DND-41 (cell line): ENCODE measurements around the gene HMSD.
"Not testable (repeated sequence)": the region's sequence is repeated elsewhere in the genome, so short reads cannot be mapped to it uniquely, and the experiment has no call there.

ENCODE experiments used
- ATAC-seq: fragments of 200-7000 bp; cut with Tn5 transposase; 3 replicates; pipeline ENCODE4 v1.9.1; 2021; ENCODE audit warnings: low read depth; ENCODE audit not compliant: insufficient read depth
- DNase-seq: peaks from one replicate; pipeline ENCODE4 v3.0.0-alpha.2; 2020
- H2AFZ ChIP-seq: 2 replicates; pipeline ENCODE4 v1.6.0; 2012; ENCODE audit warnings: low read depth, low read length
- H3K27ac ChIP-seq: 2 replicates; pipeline ENCODE4 v1.5.1; 2012; ENCODE audit warnings: low read length, inconsistent platforms
- H3K27me3 ChIP-seq: fragments of 200-600 bp; sonication (generic); 2 replicates; pipeline ENCODE4 v1.6.0; 2012; ENCODE audit warnings: low read length, mild to moderate bottlenecking, inconsistent platforms; ENCODE audit not compliant: insufficient read depth, poor library complexity
- H3K36me3 ChIP-seq: 2 replicates; pipeline ENCODE4 v1.5.1; 2012; ENCODE audit warnings: low read length, inconsistent platforms; ENCODE audit not compliant: insufficient read depth
- H3K4me1 ChIP-seq: 2 replicates; pipeline ENCODE4 v1.5.1; 2012; ENCODE audit warnings: mild to moderate bottlenecking, low read length; ENCODE audit not compliant: insufficient read depth
- H3K4me2 ChIP-seq: 2 replicates; pipeline ENCODE4 v1.6.0; 2012; ENCODE audit warnings: mild to moderate bottlenecking, moderate library complexity, low read length, inconsistent platforms; ENCODE audit not compliant: insufficient read depth
- H3K4me3 ChIP-seq, 2 experiments: fragments of 200-600 bp in 1 of 2; shearing (Covaris generic) in 1 of 2; 2 replicates each; pipeline ENCODE4 v1.5.1; 2012 to 2016; ENCODE audit warnings: inconsistent platforms in 2 of 2, low read length in 2 of 2, mild to moderate bottlenecking in 2 of 2, low read depth in 1 of 2, moderate library complexity in 1 of 2
- H3K79me2 ChIP-seq: 2 replicates; pipeline ENCODE4 v1.6.0; 2012; ENCODE audit warnings: low read length, inconsistent platforms; ENCODE audit not compliant: insufficient read depth
- H3K9ac ChIP-seq: 2 replicates; pipeline ENCODE4 v1.6.0; 2012; ENCODE audit warnings: low read depth, mild to moderate bottlenecking, inconsistent platforms, low read length, moderate library complexity
- H3K9me3 ChIP-seq: 2 replicates; pipeline ENCODE4 v1.5.1; 2012; ENCODE audit warnings: low read length, moderate library complexity, mild to moderate bottlenecking, inconsistent platforms; ENCODE audit not compliant: insufficient read depth, severe bottlenecking
- H4K20me1 ChIP-seq: 2 replicates; pipeline ENCODE4 v1.6.0; 2012; ENCODE audit warnings: low read length; ENCODE audit not compliant: insufficient read depth
- CTCF ChIP-seq: IDR thresholded peaks from 2 replicates; pipeline ENCODE4 v1.5.1; 2012; ENCODE audit warnings: borderline replicate concordance, low read length, moderate library complexity, mild to moderate bottlenecking; ENCODE audit not compliant: poor library complexity, severe bottlenecking; ENCODE audit errors: extremely low read depth
- EZH2 ChIP-seq: IDR thresholded peaks from 3 replicates; pipeline ENCODE4 v1.6.1; 2012; ENCODE audit warnings: borderline replicate concordance, low read depth, mild to moderate bottlenecking, moderate library complexity, low read length, inconsistent platforms; ENCODE audit not compliant: severe bottlenecking

HMSD gene

GRCh38 chr18:63928331-63928730, 20.8 kb upstream of the HMSD start:
- no peaks in the 10 kb centered on the region for H3K36me3 ChIP-seq
- H4K20me1 ChIP-seq: no peaks in the 10 kb centered on the region
- H3K79me2 ChIP-seq: no peaks in the 10 kb centered on the region
- no peak for DNase-seq
- H3K9me3 ChIP-seq: no peaks in the 10 kb centered on the region
- no peak overlapping the region for H3K4me3 ChIP-seq
- no peaks in the 10 kb centered on the region for H3K27me3 ChIP-seq
- no peak overlapping the region for H3K9ac ChIP-seq
- H3K4me1 ChIP-seq: no peaks in the 10 kb centered on the region
- no peak overlapping the region for H3K4me2 ChIP-seq
- H2AFZ ChIP-seq: no peak overlapping the region
- H3K27ac ChIP-seq: no peak overlapping the region
- TF ChIP-seq CTCF (no peak), EZH2 (no peak)
- ATAC-seq: no peak

GRCh38 chr18:63929369-63929768, 19.7 kb upstream of the HMSD start:
- not testable (repeated sequence) for H3K27ac ChIP-seq, H4K20me1 ChIP-seq, ATAC-seq, H2AFZ ChIP-seq, H3K4me2 ChIP-seq, DNase-seq, H3K79me2 ChIP-seq, H3K27me3 ChIP-seq, H3K9me3 ChIP-seq, H3K36me3 ChIP-seq, H3K9ac ChIP-seq, H3K4me1 ChIP-seq, H3K4me3 ChIP-seq

GRCh38 chr18:63930773-63931354, 18.2 kb upstream of the HMSD start:
- DNase-seq (no peak), ATAC-seq (no peak)
- H3K9me3 ChIP-seq: no peaks in the 10 kb centered on the region
- H3K4me1 ChIP-seq: no peaks in the 10 kb centered on the region
- H3K4me2 ChIP-seq: no peak overlapping the region
- H3K4me3 ChIP-seq: no peak overlapping the region
- no peak overlapping the region for H3K9ac ChIP-seq
- no peaks in the 10 kb centered on the region for H3K36me3 ChIP-seq
- H3K79me2 ChIP-seq: no peaks in the 10 kb centered on the region
- no peak overlapping the region for H3K27ac ChIP-seq
- H3K27me3 ChIP-seq: no peaks in the 10 kb centered on the region
- H4K20me1 ChIP-seq: no peaks in the 10 kb centered on the region
- TF ChIP-seq CTCF (no peak), EZH2 (no peak)
- H2AFZ ChIP-seq: no peak overlapping the region

GRCh38 chr18:63936156-63936931, 12.8 kb upstream of the HMSD start:
- no peak overlapping the region for H3K4me3 ChIP-seq
- no peaks in the 10 kb centered on the region for H3K9me3 ChIP-seq
- DNase-seq (no peak), ATAC-seq (no peak)
- H2AFZ ChIP-seq: no peak overlapping the region
- no peaks in the 10 kb centered on the region for H3K27me3 ChIP-seq
- no peaks in the 10 kb centered on the region for H3K36me3 ChIP-seq
- no peaks in the 10 kb centered on the region for H3K79me2 ChIP-seq
- H3K4me1 ChIP-seq: no peaks in the 10 kb centered on the region
- no peak overlapping the region for H3K27ac ChIP-seq
- no peak overlapping the region for H3K9ac ChIP-seq
- no peak overlapping the region for H3K4me2 ChIP-seq
- H4K20me1 ChIP-seq: no peaks in the 10 kb centered on the region
- TF ChIP-seq EZH2 (no peak), CTCF (no peak)
